ENCODE measurements around the gene FRMD4B.

Gene FRMD4B

GRCh38 chr3:69425249-69425648 is 39.4 kb upstream of the FRMD4B start:
- TF ChIP-seq CTCF (IDR thresholded peaks at IDR 0.05; ENCODE audit: control insufficient read depth, extremely low read depth, insufficient read depth) = peak; percentile 79
- no peak overlapping the region for H3K4me3 ChIP-seq (ENCODE audit: low read depth, low read length)
- no peak for DNase-seq (ENCODE audit: low read depth)

GRCh38 chr3:69423463-69424155 is 37.7 kb upstream of the FRMD4B start:
- TF ChIP-seq CTCF (IDR thresholded peaks at IDR 0.05; ENCODE audit: control insufficient read depth, extremely low read depth, insufficient read depth) = no peak

GRCh38 chr3:69422751-69423150 is 36.9 kb upstream of the FRMD4B start:
- no peak overlapping the region for H3K4me3 ChIP-seq (ENCODE audit: low read depth, low read length)
- no peak for DNase-seq (ENCODE audit: low read depth)
- TF ChIP-seq CTCF (IDR thresholded peaks at IDR 0.05; ENCODE audit: control insufficient read depth, extremely low read depth, insufficient read depth) = no peak

More at GRCh38 chr3:69423463-69424155, 37.7 kb upstream of the FRMD4B start:
- DNase-seq (ENCODE audit: low read depth) = no peak
- H3K4me3 ChIP-seq (ENCODE audit: low read depth, low read length) = no peak overlapping the region

- DNase-seq (ENCODE audit: low read depth) = no peak
- no peak overlapping the region for H3K4me3 ChIP-seq (ENCODE audit: low read depth, low read length)
- no peak for TF ChIP-seq CTCF (IDR thresholded peaks at IDR 0.05; ENCODE audit: control insufficient read depth, extremely low read depth, insufficient read depth)
Measured at GRCh38 chr3:69420781-69421520, 35.1 kb upstream of the FRMD4B start.

- no peak overlapping the region for H3K4me3 ChIP-seq (ENCODE audit: low read depth, low read length)
- DNase-seq (ENCODE audit: low read depth) = no peak
- TF ChIP-seq CTCF (IDR thresholded peaks at IDR 0.05; ENCODE audit: control insufficient read depth, extremely low read depth, insufficient read depth) = no peak
Measured at GRCh38 chr3:69419276-69419675, 33.4 kb upstream of the FRMD4B start.

- TF ChIP-seq CTCF (IDR thresholded peaks at IDR 0.05; ENCODE audit: control insufficient read depth, extremely low read depth, insufficient read depth) = no peak
- no peak for DNase-seq (ENCODE audit: low read depth)
- no peak overlapping the region for H3K4me3 ChIP-seq (ENCODE audit: low read depth, low read length)
Measured at GRCh38 chr3:69417541-69418078, 31.7 kb upstream of the FRMD4B start.
